SW480 (cell line): ENCODE results near the gene PCK1.
A peak's percentile ranks its signal among the peaks of the same experiment; 100 is the strongest.

Experiments
- DNase-seq: peaks from one replicate; pipeline ENCODE4 v3.0.0-alpha.2; 2016; ENCODE audit warnings: low spot score

The PCK1 gene

DNA sequence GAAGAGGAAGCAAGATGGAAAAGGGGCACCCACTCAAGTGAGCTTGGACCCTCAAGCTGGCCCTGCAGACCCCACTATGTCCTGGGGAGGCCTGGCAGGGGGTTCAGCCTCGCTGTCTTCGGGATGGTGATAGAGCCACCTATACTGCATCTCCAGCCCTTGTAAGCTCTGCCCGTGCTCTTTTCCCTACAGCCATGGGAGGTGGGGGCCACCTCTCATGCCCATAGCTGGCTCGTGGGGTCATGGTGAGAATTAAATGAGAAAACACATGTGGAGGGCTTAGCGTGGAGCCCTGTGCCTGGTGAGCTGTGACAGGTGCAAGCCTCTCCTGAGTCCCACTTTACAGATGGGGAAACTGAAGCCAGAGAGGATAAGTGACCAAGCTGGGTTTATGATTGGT is 27.7 kb downstream of the PCK1 start:
- DNase-seq, result no peak

GRCh38 chr20:57589123-57589727 is 28.3 kb downstream of the PCK1 start:
- DNase-seq, result no peak

DNA sequence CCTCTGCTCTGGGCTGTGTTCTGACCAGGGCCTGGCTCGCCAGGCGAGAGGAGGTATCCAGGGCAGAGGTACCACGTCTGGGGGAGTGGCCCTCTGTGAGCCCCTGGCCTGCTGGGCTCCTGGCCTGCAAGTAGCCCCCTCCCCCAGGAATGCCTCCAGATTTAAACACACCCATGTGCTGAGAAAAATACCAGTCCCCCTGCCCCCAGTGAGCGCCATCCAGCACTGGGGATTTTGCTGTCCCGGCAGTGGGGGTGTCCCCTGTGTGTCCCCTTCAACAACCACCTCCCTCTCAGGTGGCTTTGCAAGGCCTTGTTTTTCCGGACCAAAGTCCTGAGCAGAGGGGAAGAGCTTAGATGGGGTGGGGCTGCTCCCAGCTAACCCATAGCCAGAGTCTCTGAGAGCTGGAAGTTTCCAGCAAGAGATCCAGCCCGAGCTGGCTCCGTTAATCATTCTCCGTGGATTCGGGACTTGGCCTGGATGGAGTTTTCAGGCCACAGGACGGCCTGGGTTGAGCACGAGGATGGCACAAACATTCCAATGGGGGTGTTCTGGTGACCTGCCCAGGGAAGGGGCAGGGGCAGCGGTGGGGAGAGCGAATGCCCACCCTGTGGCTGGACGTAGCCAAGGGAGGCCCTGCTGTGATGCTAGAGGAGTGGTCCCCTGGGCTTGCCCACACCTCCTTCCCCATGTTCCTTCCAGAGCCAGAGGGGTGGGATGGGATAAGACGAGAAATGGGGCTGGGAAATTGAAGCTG is 29.0 kb downstream of the PCK1 start:
- DNase-seq, result no peak

DNA sequence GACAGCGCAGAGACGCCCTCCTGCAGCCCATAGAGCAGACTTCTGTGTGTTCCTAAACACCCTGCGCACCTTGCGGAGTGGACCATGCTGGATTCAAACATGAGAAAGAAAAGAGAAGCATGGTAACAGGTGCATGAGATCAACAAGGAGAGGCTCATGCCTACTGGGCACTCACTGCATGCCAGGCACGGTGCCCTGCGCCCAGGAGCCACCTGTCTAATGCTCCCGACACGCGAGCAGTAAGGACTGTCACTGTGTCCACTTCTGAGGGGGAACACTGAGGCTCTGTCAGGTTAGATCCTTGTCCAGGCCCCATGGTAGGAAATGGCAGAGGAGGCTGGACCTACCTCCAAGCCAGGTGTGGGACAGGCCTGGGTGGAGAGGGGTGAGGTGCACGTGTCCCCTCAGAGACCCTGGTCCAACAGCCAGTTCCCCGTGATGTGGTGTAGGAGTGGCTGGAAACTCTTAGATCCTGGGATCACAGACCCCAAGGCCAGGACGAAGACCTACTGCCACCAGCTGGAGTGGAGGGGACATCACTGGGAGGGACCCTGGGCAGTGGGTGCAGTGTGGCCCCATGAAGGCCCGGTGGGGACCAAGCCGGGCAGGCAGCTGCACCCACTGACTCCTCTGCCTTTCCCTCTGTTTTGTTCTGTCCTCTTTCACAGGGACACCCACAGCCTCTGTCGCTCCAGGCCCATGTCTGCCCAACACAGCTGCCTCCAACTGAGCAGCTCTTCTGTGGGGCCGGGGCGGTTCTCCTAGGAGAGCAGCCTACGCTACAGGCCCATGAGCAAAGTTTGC is 29.8 kb downstream of the PCK1 start:
- DNase-seq, result no peak

DNA sequence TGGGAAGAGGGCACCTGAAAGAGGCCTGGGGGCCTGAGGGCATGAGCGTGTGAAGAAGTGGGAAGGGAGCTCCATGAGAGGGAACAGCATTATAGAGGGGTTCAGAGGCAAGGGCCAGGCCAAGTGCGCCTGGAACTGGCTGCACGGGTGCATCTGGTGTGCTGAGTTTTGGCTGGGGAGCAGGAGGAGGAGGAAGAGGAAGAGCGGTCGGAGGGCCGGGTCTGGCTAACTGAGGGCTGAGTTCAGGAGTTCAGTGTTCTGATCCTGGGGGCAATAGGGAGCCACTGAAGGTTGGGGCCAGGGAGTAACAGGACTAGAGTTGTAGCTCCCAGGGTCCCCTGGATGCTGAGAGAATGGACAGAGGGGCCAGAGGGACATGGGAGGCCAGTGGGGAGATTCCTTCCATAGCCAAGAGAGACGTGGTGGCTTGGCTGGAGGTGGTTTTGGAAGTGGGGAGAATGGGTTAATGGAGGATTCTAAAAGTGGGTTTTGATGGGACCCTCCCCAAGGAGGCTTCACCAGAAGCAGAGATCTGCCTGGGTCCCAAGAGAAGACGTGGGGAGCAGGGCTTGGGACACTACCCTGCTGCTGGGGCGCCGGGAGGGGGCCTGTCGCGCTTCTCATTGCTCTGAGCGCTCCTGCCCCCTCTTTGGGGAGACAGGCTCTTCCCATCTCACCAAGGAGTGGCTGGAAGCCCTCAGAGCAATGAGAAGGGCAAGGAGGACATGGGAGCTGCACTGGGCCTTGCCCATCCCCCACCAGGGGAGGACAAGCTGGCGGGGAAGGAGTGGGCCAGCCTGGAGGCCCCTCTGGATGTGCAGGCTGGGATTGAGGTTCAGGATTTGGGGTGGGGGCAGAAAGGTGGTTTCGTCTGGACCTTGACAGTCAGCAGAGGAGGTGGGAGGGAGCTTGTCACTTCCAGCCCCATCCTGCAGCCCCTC is 30.6 kb downstream of the PCK1 start:
- no peak for DNase-seq

DNA sequence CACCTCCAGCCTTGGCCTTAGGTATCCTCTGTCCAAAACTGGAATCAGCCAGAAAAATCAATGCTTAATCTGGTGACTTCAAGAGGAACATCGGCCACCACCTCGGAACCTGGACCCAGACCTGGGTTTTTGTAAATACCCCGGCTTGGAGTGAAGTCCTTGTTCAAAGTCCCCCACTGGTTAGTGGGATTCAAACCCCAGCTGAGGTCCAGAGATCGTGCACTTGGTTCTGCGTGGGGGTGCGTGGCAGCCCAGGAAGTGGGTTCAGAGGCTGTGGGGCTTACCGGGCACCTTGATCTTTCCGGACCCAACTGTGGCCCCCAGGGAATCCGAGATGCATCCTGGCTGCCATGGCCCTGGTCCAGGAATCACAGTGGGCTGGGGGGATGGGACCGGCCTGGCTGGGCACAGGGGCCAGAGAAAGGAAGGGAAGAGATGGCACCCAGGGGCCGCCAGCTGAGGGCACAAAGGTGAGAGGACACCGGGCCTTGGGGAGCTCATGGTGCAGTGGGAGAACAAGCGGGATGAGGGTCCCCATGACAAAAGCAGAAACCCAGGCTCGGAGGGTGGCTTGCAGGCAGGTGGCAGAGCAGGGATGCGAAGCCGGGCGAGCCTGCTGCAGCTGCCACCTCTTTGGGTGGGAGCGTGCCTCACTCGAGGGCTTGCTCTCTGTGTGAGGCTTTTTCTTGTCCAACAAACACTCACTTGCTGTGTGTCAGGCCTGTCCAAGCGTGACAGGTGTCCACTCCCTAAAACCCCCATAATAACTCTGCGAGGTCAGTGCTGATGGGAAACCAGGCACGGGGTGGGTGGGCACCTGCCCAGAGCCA is 31.6 kb downstream of the PCK1 start:
- no peak for DNase-seq

- no peak for DNase-seq
Observed at GRCh38 chr20:57593134-57593886, 32.4 kb downstream of the PCK1 start.

DNA sequence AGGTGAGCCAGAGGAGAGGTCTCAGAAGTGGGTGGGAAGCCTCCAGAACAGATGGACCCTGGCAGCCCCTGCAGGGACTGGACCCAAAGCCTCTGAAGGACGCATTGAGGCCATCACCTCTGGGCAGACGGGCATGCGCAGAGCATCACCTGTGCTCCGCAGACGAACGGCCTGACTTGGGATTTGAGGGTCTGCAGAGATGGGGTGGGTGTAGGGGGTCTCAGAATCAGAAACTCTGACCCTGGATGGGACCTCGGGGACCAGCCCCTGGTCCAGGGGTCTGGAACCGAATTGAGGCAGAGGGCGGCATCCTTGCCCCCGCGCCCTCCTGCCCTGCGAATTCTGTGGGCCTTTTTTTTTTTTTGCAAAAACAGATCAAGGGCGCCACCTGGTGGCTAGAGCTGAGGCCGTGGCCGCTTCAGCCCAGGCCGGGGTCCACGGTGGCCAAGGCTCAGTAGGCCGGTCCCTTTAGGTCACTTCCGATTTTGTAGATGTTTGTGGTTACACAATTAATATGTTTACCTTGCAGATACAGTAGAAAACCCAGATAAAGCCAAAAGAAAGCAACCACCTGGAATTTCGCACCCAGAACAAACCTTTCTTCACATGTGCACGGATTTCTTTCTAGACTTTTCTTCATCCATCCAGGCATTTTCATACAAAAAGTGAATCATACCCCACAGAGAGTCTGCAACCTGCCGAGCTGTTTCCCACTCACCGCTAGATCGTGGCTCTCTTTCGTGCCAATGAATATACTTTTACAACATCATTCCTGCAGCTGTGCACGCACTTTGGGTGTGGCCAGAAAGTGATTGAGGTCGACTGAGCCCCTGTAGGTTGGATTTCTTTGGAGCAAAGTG is 33.4 kb downstream of the PCK1 start:
- DNase-seq, result peak; percentile 73

DNA sequence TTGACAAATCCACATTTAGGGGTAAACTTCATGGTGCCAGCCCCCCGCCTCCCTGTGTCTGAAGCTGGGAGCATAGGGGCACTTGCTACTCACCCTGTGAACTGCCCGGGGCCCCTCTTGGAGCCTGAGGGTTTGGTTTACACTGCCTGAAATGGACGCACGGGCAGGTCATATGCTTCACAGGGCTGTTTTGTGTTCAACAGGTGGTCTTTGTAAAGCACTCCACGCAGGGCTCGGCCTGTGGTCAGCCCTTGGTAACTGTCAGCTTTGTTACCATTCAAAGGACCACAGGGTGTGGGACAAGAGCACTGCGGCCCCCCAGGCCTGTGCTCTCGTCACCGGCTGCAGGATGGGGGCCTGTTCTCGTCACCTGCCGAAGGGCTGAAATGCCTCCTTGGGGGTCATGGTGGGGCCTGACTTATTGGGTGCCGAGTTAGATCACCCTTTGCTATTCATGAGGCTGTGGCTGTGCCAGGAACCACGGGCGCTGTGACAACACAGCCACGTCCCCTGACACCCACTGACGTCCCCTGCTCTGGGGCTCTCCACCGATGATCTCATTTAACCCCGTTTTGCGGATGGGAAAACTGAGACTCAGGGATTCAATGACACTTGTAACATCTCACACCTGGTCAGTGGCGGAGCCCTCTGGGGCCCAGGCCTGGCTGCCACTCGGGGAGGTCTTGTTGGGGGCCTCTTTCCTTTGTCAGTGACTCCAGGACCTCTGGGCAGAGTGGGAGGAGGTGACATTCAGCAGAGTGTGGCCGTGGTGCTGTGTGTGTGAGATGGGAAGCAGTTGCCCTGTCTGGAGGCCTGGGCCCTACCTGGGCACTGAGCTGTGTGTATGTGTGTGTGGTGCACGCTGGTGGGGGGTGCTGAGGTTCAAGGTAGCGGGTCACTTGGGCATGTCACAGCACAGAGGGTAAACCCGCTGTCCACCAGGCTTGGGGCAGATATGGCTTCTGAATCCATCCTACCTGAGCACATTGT is 34.4 kb downstream of the PCK1 start:
- no peak for DNase-seq

- DNase-seq, result no peak
Observed at GRCh38 chr20:57596358-57596757, 35.4 kb downstream of the PCK1 start.

GRCh38 chr20:57596998-57597939 is 36.4 kb downstream of the PCK1 start:
- peak; percentile 53 for DNase-seq

GRCh38 chr20:57598060-57598459 is 37.1 kb downstream of the PCK1 start:
- no peak for DNase-seq

DNA sequence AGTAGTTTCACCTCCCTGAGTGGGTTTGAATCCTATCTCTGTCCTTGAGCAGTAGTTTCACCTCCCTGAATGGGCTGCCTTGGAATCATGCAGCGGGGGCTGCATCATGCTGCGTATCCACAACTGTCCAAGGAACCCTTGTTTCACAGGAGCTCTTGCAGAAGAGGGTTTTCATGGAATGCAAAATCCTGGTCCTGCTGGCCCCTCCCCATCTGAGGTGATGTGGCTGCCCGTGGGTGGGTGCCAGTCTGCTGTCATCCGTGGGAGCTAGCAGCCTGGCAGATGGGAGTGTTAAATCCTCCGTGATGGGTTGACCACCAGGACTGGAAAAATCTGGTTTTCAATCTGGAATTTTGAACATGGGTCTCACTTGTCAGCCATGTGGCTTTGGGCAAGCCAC is 37.6 kb downstream of the PCK1 start:
- no peak for DNase-seq

DNA sequence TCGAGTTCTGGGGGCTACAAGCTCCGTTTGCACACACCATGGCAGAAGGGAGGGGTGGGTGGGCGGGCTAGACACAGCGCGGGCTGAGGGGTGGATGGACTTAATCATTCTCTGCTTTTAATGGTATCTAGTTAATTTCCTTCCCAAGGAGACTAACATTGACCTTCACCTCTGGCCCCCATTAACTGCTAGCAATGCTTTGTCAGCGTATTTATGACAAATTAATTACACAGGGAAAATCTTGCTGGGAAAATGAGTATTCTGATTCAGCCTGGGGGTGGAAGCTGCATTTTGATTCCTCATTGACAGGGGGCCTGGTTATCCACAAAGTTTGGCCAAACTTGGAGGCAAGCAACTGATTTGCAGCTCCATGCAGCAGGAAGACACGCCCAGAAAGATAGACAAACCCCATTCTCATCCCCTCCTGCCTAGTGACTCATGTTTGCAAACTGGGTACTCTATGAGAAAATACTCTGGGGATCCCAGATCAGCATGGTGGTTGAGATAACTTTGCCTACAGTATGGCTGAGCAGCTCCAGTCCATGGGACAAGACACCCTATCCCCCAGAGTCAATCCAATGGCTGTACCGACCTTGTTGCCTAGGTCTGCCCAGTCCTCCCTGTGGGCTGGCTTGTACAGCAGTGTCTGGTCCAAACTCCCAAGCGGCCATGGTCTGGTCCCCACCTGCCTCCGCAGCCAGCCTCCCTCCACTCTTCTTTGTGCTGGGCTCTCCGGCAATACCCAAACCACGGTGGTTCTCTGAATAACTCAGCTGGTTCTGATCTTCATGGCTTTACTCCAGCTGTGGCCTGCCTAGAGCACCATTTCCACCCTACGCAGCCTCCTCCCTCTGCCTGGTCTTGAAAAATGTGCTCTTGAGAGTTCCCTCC is 39.7 kb downstream of the PCK1 start:
- peak; percentile 42 for DNase-seq

DNA sequence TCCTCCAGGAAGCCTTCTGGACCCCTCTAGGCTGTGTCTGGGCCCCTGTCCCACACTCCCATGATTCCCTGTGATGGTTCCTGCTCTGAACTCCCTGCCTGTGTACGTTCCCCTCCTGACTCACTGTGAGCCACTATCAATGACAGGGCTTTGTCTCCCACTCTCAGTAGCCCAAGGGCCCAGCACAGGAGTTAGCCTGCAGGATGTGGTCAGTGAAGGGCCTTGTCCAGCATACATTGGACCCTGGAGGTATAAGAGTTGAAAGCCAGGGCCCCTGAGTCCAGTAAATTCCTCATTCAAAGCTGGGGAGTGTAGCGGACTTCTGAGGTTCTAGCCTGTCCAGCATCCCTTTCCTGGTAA is 40.3 kb downstream of the PCK1 start:
- no peak for DNase-seq

- DNase-seq, result no peak
Observed at GRCh38 chr20:57601737-57602136, 40.8 kb downstream of the PCK1 start.
